ENCODE data around the gene UBE3C.

DNA sequence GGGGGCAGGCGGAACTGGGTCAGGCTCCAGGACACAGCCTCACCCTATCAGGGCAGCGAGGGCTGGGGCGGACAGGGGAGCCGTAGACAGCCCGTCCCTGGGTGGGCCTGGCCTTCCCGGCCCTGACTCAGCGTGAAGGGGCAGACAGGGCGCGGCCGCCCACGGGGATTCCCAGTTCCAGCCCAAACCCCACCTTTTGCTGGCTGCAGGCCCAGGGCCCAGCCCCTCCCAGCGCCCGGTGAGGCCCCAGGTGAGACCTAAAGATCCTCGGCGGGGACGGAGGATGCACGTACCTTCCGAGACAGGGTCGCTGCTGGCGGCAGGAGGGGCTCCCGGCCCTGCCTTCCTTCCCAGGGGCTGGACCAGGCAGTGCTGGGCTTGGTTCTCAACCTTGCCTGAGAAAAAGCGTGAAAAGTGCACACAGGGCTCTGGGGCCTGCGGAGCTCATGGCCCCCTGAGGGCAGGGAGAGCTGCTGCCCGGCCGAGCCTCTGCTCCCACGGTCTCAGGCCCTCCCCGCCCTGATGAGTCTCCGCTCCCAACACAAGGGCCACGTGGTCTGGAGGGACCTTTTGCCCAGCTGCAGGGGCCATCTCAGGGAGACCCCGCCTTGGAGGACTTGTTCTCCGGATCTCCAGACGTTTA is 154.2 kb downstream of the UBE3C start:
- no peak for TF ChIP-seq CTCF (IDR thresholded peaks at IDR 0.05)
- TF ChIP-seq POLR2A (IDR thresholded peaks at IDR 0.05), result no peak
